Activated T-helper 1 cell treated with anti-CD3 and anti-CD28 coated beads, Interleukin-12 subunit alpha, Interleukin-12 subunit beta, Interleukin-2, Interleukin-4 antibody, amounts not matched to agents 30 ng/mL and 10 ng/mL and 1 ng/mL, durations not matched to agents 14 hours and 24 hours and 36 hours (primary cell): ENCODE data around the gene MASP2. TPM values are rescaled to one million over a fixed set of nuclear protein-coding genes. Genes with fewer than 3 reads are reported as not detected.
"Not testable (repeated sequence)": the region's sequence is repeated elsewhere in the genome, so short reads cannot be mapped to it uniquely, and the experiment has no call there.

Experiments used
- DNase-seq: peaks from one replicate; pipeline ENCODE4 v3.0.0; 2021; ENCODE audit warnings: low spot score
- H3K27ac Mint-ChIP-seq: one replicate; pipeline ENCODE4 v1.8.0; 2021; ENCODE audit warnings: mild to moderate bottlenecking, mixed read lengths
- H3K27me3 Mint-ChIP-seq: one replicate; pipeline ENCODE4 v1.8.0; 2022; ENCODE audit warnings: mild to moderate bottlenecking, moderate library complexity, mixed read lengths; ENCODE audit not compliant: insufficient read depth
- H3K36me3 Mint-ChIP-seq: one replicate; pipeline ENCODE4 v1.8.0; 2021; ENCODE audit warnings: low read depth, mixed read lengths
- H3K4me1 Mint-ChIP-seq: one replicate; pipeline ENCODE4 v1.8.0; 2021; ENCODE audit warnings: low read depth, mixed read lengths
- H3K4me3 Mint-ChIP-seq: one replicate; pipeline ENCODE4 v1.8.0; 2021; ENCODE audit warnings: mild to moderate bottlenecking, moderate library complexity, mixed read lengths
- H3K9me3 Mint-ChIP-seq: one replicate; pipeline ENCODE4 v1.8.0; 2021; ENCODE audit warnings: mixed read lengths
- intact Hi-C: fragments of 100-400 bp; cut with micrococcal nuclease; formaldehyde crosslinking; loops from one replicate; pipeline ENCODE4 v1.15.1; 2024
- total RNA-seq: library from RNA; stranded (reverse); gene quantifications from 2 replicates; pipeline ENCODE4 v1.2.3, GENCODE V29; 2022

Gene MASP2
- total RNA-seq, 1 donor from 2014 or later, result 0.57 TPM

DNA sequence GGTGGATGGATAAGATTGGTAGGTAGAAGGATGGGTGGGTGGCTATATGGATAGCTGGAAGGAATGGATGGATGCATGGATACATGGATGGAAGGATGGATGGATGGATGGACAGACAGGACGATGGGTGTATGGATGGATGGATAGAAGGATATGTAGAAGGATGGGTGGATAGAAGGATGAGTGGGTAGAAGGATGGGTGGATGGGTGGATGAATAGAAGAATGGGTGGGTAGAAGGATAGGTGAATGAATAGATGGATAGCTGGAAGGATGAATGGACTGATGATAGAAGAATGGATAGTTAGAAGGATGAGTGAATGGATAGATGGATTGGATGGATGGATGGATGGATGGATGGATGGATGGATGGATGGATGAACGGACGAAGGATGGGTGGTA is 5.0 kb downstream of the MASP2 start:
- no peaks in the 10 kb centered on the region for H3K9me3 Mint-ChIP-seq
- H3K36me3 Mint-ChIP-seq, result no peaks in the 10 kb centered on the region
- H3K4me1 Mint-ChIP-seq, result peaks cover 7% of the 10 kb centered on the region
- H3K27ac Mint-ChIP-seq, result no peak overlapping the region
- DNase-seq, result no peak
- no peak overlapping the region for H3K4me3 Mint-ChIP-seq
- H3K27me3 Mint-ChIP-seq, result peaks cover 3% of the 10 kb centered on the region
- intact Hi-C loops, result no loop called here

DNA sequence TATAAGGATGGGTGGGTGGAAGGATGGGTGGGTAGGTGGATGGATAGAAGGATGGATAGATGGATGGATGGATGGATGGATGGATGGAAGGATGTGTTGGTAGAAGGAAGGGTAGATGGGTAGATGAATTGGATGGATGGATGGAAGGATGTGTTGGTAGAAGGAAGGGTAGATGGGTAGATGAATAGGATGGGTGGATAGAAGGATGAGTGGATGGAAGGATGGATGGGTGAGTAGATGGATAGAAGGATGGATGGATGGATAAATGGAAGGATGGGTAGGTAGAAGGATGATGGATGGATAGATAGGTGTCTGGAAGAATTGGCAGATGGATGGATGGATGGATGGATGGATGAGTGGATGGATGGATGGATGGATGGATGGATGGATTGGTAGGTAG is 6.0 kb downstream of the MASP2 start:
- H3K27me3 Mint-ChIP-seq, result peaks cover 3% of the 10 kb centered on the region
- H3K4me1 Mint-ChIP-seq, result peaks cover 7% of the 10 kb centered on the region
- H3K36me3 Mint-ChIP-seq, result no peaks in the 10 kb centered on the region
- intact Hi-C loops, result no loop called here
- H3K27ac Mint-ChIP-seq, result no peak overlapping the region
- H3K9me3 Mint-ChIP-seq, result no peaks in the 10 kb centered on the region
- no peak for DNase-seq
- H3K4me3 Mint-ChIP-seq, result no peak overlapping the region

DNA sequence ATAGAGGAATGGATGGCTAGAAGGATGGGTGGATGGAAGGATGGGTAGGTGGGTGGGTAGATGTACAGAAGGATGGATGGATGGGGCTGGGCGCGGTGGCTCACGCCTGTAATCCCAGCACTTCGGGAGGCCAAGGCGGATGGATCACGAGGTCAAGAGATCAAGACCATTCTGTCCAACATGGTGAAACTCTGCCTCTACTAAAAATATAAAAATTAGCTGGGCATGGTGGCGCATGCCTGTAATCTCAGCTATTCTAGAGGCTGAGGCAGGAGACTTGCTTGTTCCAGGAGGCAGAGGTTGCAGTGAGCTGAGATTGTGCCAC is 7.0 kb downstream of the MASP2 start:
- H3K27me3 Mint-ChIP-seq, H3K36me3 Mint-ChIP-seq, DNase-seq, intact Hi-C loops, H3K4me3 Mint-ChIP-seq, H3K4me1 Mint-ChIP-seq, H3K9me3 Mint-ChIP-seq, H3K27ac Mint-ChIP-seq: not testable (repeated sequence)

DNA sequence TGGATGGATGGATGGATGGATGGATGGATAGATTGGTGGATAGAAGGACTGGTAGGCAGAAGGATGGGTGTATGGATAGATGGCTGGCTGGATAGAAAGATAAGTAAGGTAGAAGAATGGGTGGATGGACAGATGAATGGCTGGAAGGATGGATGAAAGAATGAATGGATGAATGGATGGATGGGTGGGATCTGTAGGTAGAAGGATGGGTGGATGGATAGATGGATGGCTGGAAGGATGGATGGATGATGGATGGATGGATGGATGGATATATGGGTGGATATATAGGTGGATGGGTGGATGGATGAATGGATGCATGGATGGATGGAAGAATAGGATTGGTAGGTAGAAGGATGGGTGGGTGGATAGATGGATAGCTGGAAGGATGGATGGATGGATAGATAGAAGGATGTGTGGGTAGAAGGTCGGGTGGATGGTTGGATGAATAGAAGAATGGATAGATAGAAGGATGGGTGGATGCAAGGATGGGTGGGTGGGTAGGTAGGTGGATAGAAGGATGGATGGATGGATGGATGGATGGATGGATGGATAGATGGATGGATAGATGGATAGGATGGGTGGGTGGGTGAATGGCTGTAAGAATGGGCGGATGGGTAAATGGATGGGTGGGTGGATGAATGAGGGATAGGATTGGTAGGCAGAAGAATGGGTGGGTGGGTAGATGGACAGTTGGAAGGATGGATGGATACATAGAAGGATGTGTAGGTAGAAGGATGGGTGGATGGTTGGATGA is 7.5 kb downstream of the MASP2 start:
- DNase-seq, result no peak
- peaks cover 7% of the 10 kb centered on the region for H3K4me1 Mint-ChIP-seq
- no peaks in the 10 kb centered on the region for H3K9me3 Mint-ChIP-seq
- H3K36me3 Mint-ChIP-seq, result no peaks in the 10 kb centered on the region
- peaks cover 3% of the 10 kb centered on the region for H3K27me3 Mint-ChIP-seq
- intact Hi-C loops, result loop anchor here (5.0 kb wide), 1 partner anchor 33 kb away; no protein-coding TSS in a partner anchor
- H3K27ac Mint-ChIP-seq, result no peak overlapping the region
- no peak overlapping the region for H3K4me3 Mint-ChIP-seq

DNA sequence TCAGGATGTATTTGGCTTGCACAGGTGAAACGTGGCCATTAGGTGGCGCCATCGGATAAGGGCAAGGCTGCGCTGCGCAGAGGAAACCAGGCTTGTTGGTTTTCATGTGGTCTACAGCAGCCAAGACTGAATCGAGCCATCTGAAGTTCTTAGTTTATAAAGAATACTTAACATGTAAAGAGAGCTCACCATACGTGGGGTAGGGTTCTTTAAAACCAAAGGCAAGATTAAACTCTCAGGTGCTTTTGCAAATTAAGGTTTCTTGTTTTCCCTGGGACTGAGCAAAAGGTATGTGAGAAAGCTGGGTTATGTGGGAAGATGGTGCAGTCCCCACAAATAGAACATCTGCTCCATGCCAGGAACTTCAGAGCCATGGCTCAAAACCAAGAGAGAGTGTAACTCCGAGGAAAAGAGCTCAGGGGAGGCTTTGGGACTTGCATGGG is 9.3 kb downstream of the MASP2 start:
- Mint-ChIP-seq H3K27me3 (peaks cover 3% of the 10 kb centered on the region), H3K4me1 (peaks cover 7% of the 10 kb centered on the region), H3K36me3 (no peaks in the 10 kb centered on the region), H3K4me3 (no peak overlapping the region), H3K9me3 (no peaks in the 10 kb centered on the region), H3K27ac (no peak overlapping the region)
- intact Hi-C loops, result loop anchor here (1.0 to 5.0 kb wide), 6 partner anchors 23 to 681 kb away; partner anchors contain the start of genes EXOSC10 and SRM
- DNase-seq, result peak; percentile 80

DNA sequence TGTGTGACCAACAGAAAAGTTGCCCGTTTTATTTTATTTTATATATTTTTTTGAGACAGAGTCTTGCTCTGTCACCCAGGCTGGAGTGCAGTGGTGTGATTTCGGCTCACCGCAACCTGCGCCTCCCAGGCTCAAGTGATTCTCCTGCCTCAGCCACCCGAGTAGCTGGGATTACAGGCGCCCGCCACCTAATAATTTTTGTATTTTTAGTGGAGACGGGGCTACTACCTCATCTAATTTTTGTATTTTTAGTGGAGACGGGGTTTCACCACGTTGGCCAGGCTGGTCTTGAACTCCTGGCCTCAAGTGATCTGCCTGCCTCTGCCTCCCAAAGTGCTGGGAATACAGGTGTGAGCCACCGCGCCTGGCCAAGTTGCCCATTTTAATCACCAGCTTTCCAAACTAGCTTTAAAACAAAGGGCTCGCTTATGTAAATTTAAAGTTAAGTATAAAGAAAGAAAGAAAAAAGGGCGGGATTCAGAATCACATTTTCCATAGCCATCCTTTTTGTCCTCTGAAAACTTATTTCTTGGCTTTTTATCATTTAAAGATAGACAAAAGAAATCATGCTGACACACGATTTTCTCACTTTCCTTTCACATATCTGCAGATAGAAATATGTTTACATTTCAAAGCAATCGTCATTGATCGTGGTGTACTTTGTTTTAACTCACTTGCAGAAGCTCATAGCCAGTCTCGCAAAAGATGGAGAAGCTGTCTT is 9.9 kb downstream of the MASP2 start:
- not testable (repeated sequence) for DNase-seq, H3K4me1 Mint-ChIP-seq, H3K9me3 Mint-ChIP-seq, H3K27ac Mint-ChIP-seq, H3K27me3 Mint-ChIP-seq, H3K4me3 Mint-ChIP-seq, H3K36me3 Mint-ChIP-seq
- intact Hi-C loops, result loop anchor here (1.0 to 5.0 kb wide), 6 partner anchors 23 to 682 kb away; partner anchors contain the start of genes EXOSC10 and SRM

DNA sequence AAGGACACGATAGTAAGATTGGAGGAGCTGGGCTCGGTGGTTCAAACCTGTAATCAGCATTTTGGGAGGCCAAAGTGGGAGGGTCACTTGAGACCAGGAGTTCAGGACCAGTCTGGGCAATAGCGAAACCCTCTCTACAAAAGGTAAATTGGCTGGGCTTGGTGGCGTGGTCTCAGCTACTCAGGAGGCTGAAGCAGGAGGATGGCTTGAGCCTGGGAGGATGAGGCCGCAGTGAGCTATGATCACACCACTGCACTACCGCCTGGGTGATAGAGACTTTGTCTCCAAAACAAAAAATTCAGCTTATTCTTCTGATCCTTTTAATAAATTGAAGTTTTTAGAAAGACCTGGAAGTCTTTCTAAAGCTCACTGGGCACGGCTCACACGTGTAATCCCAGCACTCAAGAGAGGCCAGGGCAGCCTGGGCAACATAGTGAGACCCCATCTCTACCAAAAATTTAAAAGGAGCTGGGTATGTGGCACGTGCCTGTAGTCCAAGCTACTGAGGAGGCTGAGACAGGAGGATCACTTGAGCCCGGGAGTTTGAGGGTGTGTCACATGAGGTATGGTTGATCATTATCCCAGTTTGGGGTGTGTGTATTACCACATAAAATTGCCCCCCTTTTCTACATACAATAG is 15.3 kb downstream of the MASP2 start:
- DNase-seq, result no peak
- intact Hi-C loops, result no loop called here
- Mint-ChIP-seq H3K4me1 (no peaks in the 10 kb centered on the region), H3K27me3 (no peaks in the 10 kb centered on the region), H3K9me3 (no peaks in the 10 kb centered on the region), H3K36me3 (peaks cover 6% of the 10 kb centered on the region), H3K27ac (no peak overlapping the region), H3K4me3 (no peak overlapping the region)

DNA sequence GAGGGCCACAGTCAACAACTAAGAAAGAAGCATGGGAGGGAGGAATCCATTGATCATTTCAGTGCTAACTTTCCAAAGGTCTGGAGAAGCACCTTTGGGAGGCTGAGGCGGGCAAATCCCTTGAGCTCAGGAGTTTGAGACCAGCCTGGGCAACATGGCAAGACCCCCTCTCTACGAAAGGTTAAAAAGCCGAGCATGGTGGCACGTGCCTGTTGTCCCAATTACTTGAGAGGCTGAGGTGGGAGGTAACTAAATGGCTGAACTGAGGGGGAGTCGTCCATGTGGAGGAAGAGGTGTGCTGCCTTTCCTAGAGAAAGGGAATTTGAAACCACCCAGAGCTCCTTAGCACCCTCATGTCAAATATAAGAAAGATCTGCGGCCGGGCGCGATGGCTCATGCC is 16.2 kb downstream of the MASP2 start:
- Mint-ChIP-seq H3K4me1 (no peaks in the 10 kb centered on the region), H3K27me3 (no peaks in the 10 kb centered on the region), H3K9me3 (no peaks in the 10 kb centered on the region), H3K27ac (no peak overlapping the region), H3K4me3 (no peak overlapping the region), H3K36me3 (peaks cover 11% of the 10 kb centered on the region)
- intact Hi-C loops, result no loop called here
- DNase-seq, result no peak

DNA sequence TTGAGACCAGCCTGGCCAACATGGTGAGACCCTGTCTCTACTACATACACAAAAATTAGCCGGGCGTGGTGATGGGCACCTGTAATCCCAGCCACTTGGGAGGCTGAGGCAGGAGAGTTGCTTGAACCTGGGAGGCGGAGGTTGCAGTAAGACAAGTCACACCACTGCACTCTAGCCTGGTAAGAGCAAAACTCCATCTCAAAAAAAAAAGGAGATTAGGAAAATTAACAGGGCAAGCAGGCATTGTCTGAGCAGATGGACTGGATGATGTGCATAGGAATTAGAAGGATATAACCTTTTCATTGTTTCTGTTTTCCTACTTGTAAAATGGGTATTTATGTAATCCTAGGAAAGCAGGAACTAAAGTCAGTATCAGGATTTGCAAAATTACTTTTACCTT is 19.0 kb downstream of the MASP2 start:
- peaks cover 14% of the 10 kb centered on the region for H3K4me1 Mint-ChIP-seq
- H3K36me3 Mint-ChIP-seq, result peaks cover 30% of the 10 kb centered on the region
- no peak overlapping the region for H3K27ac Mint-ChIP-seq
- no peak for DNase-seq
- no peaks in the 10 kb centered on the region for H3K9me3 Mint-ChIP-seq
- H3K27me3 Mint-ChIP-seq, result no peaks in the 10 kb centered on the region
- H3K4me3 Mint-ChIP-seq, result no peak overlapping the region
- intact Hi-C loops, result no loop called here

DNA sequence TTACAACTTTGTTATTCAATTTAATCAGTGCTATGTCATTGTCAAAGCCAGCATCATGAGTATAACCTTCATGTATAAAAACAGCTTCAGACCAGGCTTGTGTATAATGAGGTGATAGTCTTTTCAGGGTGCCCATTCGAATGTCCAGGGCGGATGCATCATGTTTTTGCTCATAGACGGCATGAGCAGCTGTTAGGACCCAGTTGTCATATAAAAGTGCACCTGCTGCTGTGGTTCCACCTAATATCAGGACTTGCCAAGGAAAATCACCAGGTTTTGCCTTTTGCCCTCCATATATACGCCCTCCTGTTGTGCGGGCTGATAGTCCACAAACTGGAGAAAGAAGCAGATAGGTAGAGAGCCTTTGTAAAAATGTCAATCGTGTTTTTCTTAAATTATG is 19.7 kb downstream of the MASP2 start:
- H3K27ac Mint-ChIP-seq, result no peak overlapping the region
- H3K9me3 Mint-ChIP-seq, result no peaks in the 10 kb centered on the region
- peaks cover 35% of the 10 kb centered on the region for H3K36me3 Mint-ChIP-seq

DNA sequence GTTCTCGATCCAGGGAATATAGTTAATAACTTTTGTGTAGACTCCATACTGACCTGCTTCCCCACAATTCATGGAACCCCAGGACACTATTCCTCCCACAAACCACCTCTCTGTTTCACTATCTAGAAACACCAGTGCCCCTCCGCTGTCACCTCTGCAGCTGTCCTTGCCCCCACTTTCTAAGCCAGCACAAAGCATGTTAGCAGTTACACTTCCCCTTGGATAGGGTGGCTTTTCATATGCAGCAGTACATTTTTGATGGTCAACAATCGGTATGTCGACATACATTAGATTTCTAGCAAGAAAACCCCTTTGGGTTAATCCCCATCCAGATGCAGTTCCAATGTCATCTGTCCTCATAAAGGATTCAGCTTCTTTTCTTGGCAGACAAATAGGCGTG is 20.1 kb downstream of the MASP2 start:
- Mint-ChIP-seq H3K27ac (no peak overlapping the region), H3K4me3 (no peak overlapping the region), H3K4me1 (peaks cover 15% of the 10 kb centered on the region), H3K9me3 (no peaks in the 10 kb centered on the region), H3K27me3 (no peaks in the 10 kb centered on the region), H3K36me3 (peaks cover 39% of the 10 kb centered on the region)
- DNase-seq, result no peak
- intact Hi-C loops, result no loop called here

More for the DNA sequence above, 19.7 kb downstream of the MASP2 start:
- Mint-ChIP-seq H3K4me1 (peaks cover 15% of the 10 kb centered on the region), H3K27me3 (no peaks in the 10 kb centered on the region), H3K4me3 (no peak overlapping the region)
- no peak for DNase-seq
- intact Hi-C loops, result no loop called here

DNA sequence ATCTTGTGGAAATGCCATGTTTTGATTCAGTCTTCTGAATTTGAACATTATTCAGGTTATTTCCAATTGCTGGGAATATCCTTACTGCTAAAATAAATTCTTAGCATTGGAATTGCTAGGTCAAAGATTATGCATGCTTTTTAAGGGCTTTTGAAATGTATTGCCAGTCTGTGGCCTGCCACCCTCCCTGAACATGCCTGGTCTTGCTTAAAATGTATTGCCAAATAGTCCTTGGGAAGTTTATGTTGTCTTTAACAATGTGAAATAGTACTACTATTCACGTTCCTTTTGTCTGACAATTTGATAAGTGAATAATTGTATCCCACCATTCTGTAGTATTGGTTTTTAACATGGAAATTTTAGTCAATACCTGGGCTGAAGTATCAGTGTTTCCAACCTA is 21.0 kb downstream of the MASP2 start:
- peaks cover 41% of the 10 kb centered on the region for H3K36me3 Mint-ChIP-seq
- no peak overlapping the region for H3K4me3 Mint-ChIP-seq
- no peaks in the 10 kb centered on the region for H3K9me3 Mint-ChIP-seq

DNA sequence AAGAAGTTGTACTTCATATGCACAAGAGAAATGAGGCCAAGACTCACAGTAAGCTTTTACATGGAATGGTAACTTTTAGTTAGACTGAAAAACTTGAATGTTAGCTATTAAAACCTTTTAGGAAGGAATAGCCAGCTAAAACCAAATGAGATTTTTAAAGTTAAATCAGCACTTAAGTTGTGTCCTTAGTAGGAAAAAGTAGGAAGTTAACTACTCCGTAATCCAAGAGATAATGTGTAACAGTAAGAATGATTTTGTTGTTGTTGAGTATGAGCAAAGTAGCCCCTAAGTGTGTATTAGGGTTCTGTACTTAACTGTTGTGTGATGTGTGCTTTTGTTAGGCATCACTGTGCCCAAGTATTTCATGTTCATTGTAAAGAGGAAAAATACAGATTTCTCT is 21.4 kb downstream of the MASP2 start:
- peaks cover 41% of the 10 kb centered on the region for H3K36me3 Mint-ChIP-seq
- H3K4me3 Mint-ChIP-seq, result no peak overlapping the region
- H3K9me3 Mint-ChIP-seq, result no peaks in the 10 kb centered on the region
- peaks cover 15% of the 10 kb centered on the region for H3K4me1 Mint-ChIP-seq
- DNase-seq, result no peak
- H3K27me3 Mint-ChIP-seq, result no peaks in the 10 kb centered on the region
- H3K27ac Mint-ChIP-seq, result no peak overlapping the region
- intact Hi-C loops, result no loop called here

More for the DNA sequence above, 21.0 kb downstream of the MASP2 start:
- Mint-ChIP-seq H3K27ac (no peak overlapping the region), H3K27me3 (no peaks in the 10 kb centered on the region), H3K4me1 (peaks cover 15% of the 10 kb centered on the region)
- intact Hi-C loops, result no loop called here
- DNase-seq, result no peak
